HCT116 (cell line): ENCODE results near the gene MRFAP1L1. TPM values are rescaled to one million over a fixed set of nuclear protein-coding genes. Genes with fewer than 3 reads are reported as not detected.

Source experiments
- ATAC-seq: fragments of 200-7000 bp; cut with Tn5 transposase; 2 replicates; pipeline ENCODE4 v1.9.1; 2020; ENCODE audit warnings: mild to moderate bottlenecking, moderate library complexity
- BruUV-seq: library from RNA; stranded (reverse); fragments of 400-500 nt; replicated peaks from 2 replicates; lab custom pipeline; 2021; lab: Mats Ljungman, UMichigan
- CTCF ChIA-PET: fragments of 300-600 bp; sonication (Branson Sonifier 250); formaldehyde crosslinking; loops from one replicate; lab custom pipeline; 2021; ENCODE audit warnings: antibody characterized with exemption; lab: Charles Lee
- POLR2A ChIA-PET: fragments of 300-600, 350-600 bp; sonication (Branson Sonifier 250); formaldehyde crosslinking; loops from one replicate; lab custom pipeline; 2021; ENCODE audit warnings: antibody characterized with exemption; lab: Charles Lee
- RAD21 ChIA-PET, 2 experiments: fragments of 300-600 bp; sonication (Branson Sonifier 250); formaldehyde crosslinking; loops; one replicate each; lab custom pipeline; 2023; ENCODE audit warnings: low total read pairs in 2 of 2; ENCODE audit not compliant: uncharacterized antibody in 2 of 2, unreplicated experiment in 2 of 2, low non-redundant PET in 1 of 2; lab: Charles Lee
- DNase-seq: peaks from one replicate; pipeline ENCODE4 v3.0.0-alpha.2; 2010; ENCODE audit warnings: low read depth, low spot score
- H2AFZ ChIP-seq: fragments of 200-600 bp; shearing (Covaris generic), sonication (generic); 2 replicates; pipeline ENCODE4 v1.6.1; 2017; ENCODE audit warnings: low read depth, mixed run types, mixed read lengths, antibody characterized with exemption, low read length; ENCODE audit not compliant: poor library complexity, severe bottlenecking
- H3K27ac ChIP-seq: 2 replicates; pipeline ENCODE4 v1.5.1; 2012; ENCODE audit warnings: low read depth, low read length
- H3K27me3 ChIP-seq: fragments of 200-600 bp; sonication (generic); 2 replicates; pipeline ENCODE4 v1.6.1; 2016; ENCODE audit warnings: mixed run types, low read length, mixed read lengths; ENCODE audit not compliant: insufficient read depth
- H3K36me3 ChIP-seq, 2 experiments: fragments of 200-500 bp in 1 of 2; fragments of 200-600 bp in 1 of 2; sonication (Bioruptor generic) in 1 of 2; sonication (generic) in 1 of 2; 2 replicates each; pipeline versions ENCODE4 v1.5.1 to v1.6.1; 2014 to 2016; ENCODE audit warnings: low read length in 2 of 2, inconsistent platforms in 1 of 2, mixed read lengths in 1 of 2, mixed run types in 1 of 2; ENCODE audit not compliant: insufficient read depth in 2 of 2, control insufficient read depth in 1 of 2
- H3K4me1 ChIP-seq, 2 experiments: fragments of 200-600 bp in 1 of 2; sonication (generic) in 1 of 2; 2 replicates each; pipeline versions ENCODE4 v1.5.1 to v1.6.1; 2012 to 2017; ENCODE audit warnings: low read length in 2 of 2, inconsistent platforms in 1 of 2, mild to moderate bottlenecking in 1 of 2, mixed read lengths in 1 of 2, mixed run types in 1 of 2, moderate library complexity in 1 of 2; ENCODE audit not compliant: insufficient read depth in 2 of 2, control insufficient read depth in 1 of 2
- H3K4me2 ChIP-seq: fragments of 200-600 bp; sonication (generic); 2 replicates; pipeline ENCODE4 v1.6.1; 2017; ENCODE audit warnings: mixed run types, low read length, mixed read lengths
- H3K4me3 ChIP-seq, 2 experiments: fragments of 200-600 bp in 1 of 2; sonication (generic) in 1 of 2; replicated peaks in 1 of 2; 2 replicates each; pipeline ENCODE4 v1.5.1; 2011 to 2016; ENCODE audit warnings: low read length in 2 of 2, control low read depth in 1 of 2, low read depth in 1 of 2, mild to moderate bottlenecking in 1 of 2, mixed read lengths in 1 of 2, mixed run types in 1 of 2
- H3K79me2 ChIP-seq: fragments of 200-600 bp; sonication (generic); 2 replicates; pipeline ENCODE4 v1.6.1; 2017; ENCODE audit warnings: mild to moderate bottlenecking, mixed run types, low read length, moderate library complexity, mixed read lengths; ENCODE audit not compliant: insufficient read depth
- H3K9ac ChIP-seq: fragments of 200-600 bp; sonication (generic); 2 replicates; pipeline ENCODE4 v1.6.1; 2016; ENCODE audit warnings: low read length, mixed read lengths
- H3K9me2 ChIP-seq: fragments of 200-600 bp; sonication (generic), shearing (Covaris generic); 2 replicates; pipeline ENCODE4 v1.6.1; 2017; ENCODE audit warnings: mixed run types, mild to moderate bottlenecking, moderate library complexity; ENCODE audit not compliant: insufficient read depth
- H3K9me3 ChIP-seq, 2 experiments: fragments of 200-500 bp in 1 of 2; fragments of 200-600 bp in 1 of 2; sonication (Bioruptor generic) in 1 of 2; sonication (generic) in 1 of 2; 2 replicates each; pipeline ENCODE4 v1.6.1; 2014 to 2017; ENCODE audit warnings: low read length in 2 of 2, mixed read lengths in 2 of 2, inconsistent platforms in 1 of 2, low read depth in 1 of 2, mild to moderate bottlenecking in 1 of 2, mixed run types in 1 of 2, moderate library complexity in 1 of 2; ENCODE audit not compliant: control insufficient read depth in 1 of 2, insufficient read depth in 1 of 2
- H4K20me1 ChIP-seq: fragments of 200-600 bp; sonication (generic), shearing (Covaris generic); 2 replicates; pipeline ENCODE4 v1.6.1; 2017; ENCODE audit warnings: mixed run types, mild to moderate bottlenecking, moderate library complexity; ENCODE audit not compliant: insufficient read depth
- ATF3 ChIP-seq: IDR thresholded peaks from 2 replicates; pipeline ENCODE4 v1.6.1; 2012
- CBX3 ChIP-seq: IDR thresholded peaks from 2 replicates; pipeline ENCODE4 v1.6.1; 2012; ENCODE audit warnings: low read depth
- EGR1 ChIP-seq: IDR thresholded peaks from 2 replicates; pipeline ENCODE4 v1.6.1; 2012; ENCODE audit warnings: low read depth
- EZH2 ChIP-seq: fragments of 200-600 bp; sonication (generic); IDR thresholded peaks from 2 replicates; pipeline ENCODE4 v1.6.1; 2017; ENCODE audit warnings: antibody characterized with exemption, mixed run types
- POLR2A ChIP-seq: IDR thresholded peaks from 2 replicates; pipeline ENCODE4 v1.7.0; 2011; ENCODE audit warnings: borderline replicate concordance; ENCODE audit not compliant: insufficient read depth, insufficient read length; ENCODE audit errors: extremely low read depth
- RAD21 ChIP-seq: IDR thresholded peaks from 2 replicates; pipeline ENCODE4 v1.6.1; 2012; ENCODE audit warnings: low read depth, mild to moderate bottlenecking
- SIN3A ChIP-seq: IDR thresholded peaks from 2 replicates; pipeline ENCODE4 v1.6.1; 2012; ENCODE audit warnings: low read depth
- SP1 ChIP-seq: IDR thresholded peaks from 2 replicates; pipeline ENCODE4 v1.6.1; 2012; ENCODE audit warnings: low read depth
- ZBTB33 ChIP-seq: IDR thresholded peaks from 2 replicates; pipeline ENCODE4 v1.6.1; 2011; ENCODE audit warnings: mild to moderate bottlenecking, low read length, moderate library complexity; ENCODE audit not compliant: insufficient replicate concordance; ENCODE audit errors: extremely low read depth
- ZFX ChIP-seq: fragments of 450-650 bp; IDR thresholded peaks from 2 replicates; pipeline ENCODE4 v1.6.1; 2017
- intact Hi-C: fragments of 100-400 bp; cut with micrococcal nuclease; formaldehyde crosslinking; loops from 2 replicates; pipeline ENCODE4 v1.10.0; 2022
- total RNA-seq: library from RNA; stranded (reverse); gene quantifications from one replicate; pipeline ENCODE4 v1.2.1, GENCODE V29; 2021; ENCODE audit not compliant: unreplicated experiment
- TF ChIP-seq, protein P1 (sequence below), 3 experiments: fragments of 200-600 bp in 1 of 3; sonication (generic) in 1 of 3; IDR thresholded peaks in 2 of 3; conservative IDR thresholded peaks in 1 of 3; 2 replicates each; pipeline ENCODE4 v1.5.1; 2012 to 2017; ENCODE audit warnings: low read depth in 2 of 3, low read length in 2 of 3, antibody characterized with exemption in 1 of 3, borderline replicate concordance in 1 of 3, control low read depth in 1 of 3, mild to moderate bottlenecking in 1 of 3, mixed read lengths in 1 of 3, mixed run types in 1 of 3, moderate library complexity in 1 of 3; ENCODE audit not compliant: insufficient read depth in 1 of 3
- TF ChIP-seq, protein P2 (sequence below): IDR thresholded peaks from 2 replicates; pipeline ENCODE4 v1.6.1; 2012; ENCODE audit warnings: low read depth

Gene MRFAP1L1
- total RNA-seq, 1 experiment from 2014 or later = 43.0 TPM

- TF ChIP-seq ZFX = no peak
- no peak for TF ChIP-seq ATF3
- no peak for TF ChIP-seq POLR2A
- no peak for TF ChIP-seq CBX3
- no peak for TF ChIP-seq EZH2
- TF ChIP-seq, protein P1, sequence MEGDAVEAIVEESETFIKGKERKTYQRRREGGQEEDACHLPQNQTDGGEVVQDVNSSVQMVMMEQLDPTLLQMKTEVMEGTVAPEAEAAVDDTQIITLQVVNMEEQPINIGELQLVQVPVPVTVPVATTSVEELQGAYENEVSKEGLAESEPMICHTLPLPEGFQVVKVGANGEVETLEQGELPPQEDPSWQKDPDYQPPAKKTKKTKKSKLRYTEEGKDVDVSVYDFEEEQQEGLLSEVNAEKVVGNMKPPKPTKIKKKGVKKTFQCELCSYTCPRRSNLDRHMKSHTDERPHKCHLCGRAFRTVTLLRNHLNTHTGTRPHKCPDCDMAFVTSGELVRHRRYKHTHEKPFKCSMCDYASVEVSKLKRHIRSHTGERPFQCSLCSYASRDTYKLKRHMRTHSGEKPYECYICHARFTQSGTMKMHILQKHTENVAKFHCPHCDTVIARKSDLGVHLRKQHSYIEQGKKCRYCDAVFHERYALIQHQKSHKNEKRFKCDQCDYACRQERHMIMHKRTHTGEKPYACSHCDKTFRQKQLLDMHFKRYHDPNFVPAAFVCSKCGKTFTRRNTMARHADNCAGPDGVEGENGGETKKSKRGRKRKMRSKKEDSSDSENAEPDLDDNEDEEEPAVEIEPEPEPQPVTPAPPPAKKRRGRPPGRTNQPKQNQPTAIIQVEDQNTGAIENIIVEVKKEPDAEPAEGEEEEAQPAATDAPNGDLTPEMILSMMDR (IDR thresholded peaks at IDR 0.05 in 2 of 3, conservative IDR thresholded peaks at IDR 0.05 in 1 of 3; ENCODE audit: borderline replicate concordance in 1 of 3, insufficient read depth in 1 of 3, low read depth in 2 of 3, low read length in 2 of 3) = no peak
- TF ChIP-seq, protein P2, sequence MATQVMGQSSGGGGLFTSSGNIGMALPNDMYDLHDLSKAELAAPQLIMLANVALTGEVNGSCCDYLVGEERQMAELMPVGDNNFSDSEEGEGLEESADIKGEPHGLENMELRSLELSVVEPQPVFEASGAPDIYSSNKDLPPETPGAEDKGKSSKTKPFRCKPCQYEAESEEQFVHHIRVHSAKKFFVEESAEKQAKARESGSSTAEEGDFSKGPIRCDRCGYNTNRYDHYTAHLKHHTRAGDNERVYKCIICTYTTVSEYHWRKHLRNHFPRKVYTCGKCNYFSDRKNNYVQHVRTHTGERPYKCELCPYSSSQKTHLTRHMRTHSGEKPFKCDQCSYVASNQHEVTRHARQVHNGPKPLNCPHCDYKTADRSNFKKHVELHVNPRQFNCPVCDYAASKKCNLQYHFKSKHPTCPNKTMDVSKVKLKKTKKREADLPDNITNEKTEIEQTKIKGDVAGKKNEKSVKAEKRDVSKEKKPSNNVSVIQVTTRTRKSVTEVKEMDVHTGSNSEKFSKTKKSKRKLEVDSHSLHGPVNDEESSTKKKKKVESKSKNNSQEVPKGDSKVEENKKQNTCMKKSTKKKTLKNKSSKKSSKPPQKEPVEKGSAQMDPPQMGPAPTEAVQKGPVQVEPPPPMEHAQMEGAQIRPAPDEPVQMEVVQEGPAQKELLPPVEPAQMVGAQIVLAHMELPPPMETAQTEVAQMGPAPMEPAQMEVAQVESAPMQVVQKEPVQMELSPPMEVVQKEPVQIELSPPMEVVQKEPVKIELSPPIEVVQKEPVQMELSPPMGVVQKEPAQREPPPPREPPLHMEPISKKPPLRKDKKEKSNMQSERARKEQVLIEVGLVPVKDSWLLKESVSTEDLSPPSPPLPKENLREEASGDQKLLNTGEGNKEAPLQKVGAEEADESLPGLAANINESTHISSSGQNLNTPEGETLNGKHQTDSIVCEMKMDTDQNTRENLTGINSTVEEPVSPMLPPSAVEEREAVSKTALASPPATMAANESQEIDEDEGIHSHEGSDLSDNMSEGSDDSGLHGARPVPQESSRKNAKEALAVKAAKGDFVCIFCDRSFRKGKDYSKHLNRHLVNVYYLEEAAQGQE = no peak
- TF ChIP-seq SIN3A = no peak
- TF ChIP-seq EGR1 = no peak
- no peak for TF ChIP-seq SP1
- no peak for TF ChIP-seq RAD21
- TF ChIP-seq ZBTB33 = no peak
- Histone ChIP-seq H3K9me3 (no peaks in the 10 kb centered on the region), H3K36me3 (no peaks in the 10 kb centered on the region), H3K27me3 (no peaks in the 10 kb centered on the region), H3K27ac (no peak overlapping the region), H3K4me2 (no peak overlapping the region), H2AFZ (no peak overlapping the region), H3K9me2 (no peaks in the 10 kb centered on the region), H3K4me3 (no peak overlapping the region), H3K4me1 (peaks cover 12 to 42% of the 10 kb centered on the region in 2 experiments), H4K20me1 (no peaks in the 10 kb centered on the region), H3K9ac (no peak overlapping the region), H3K79me2 (no peaks in the 10 kb centered on the region)
- ATAC-seq (no peak), DNase-seq (no peak)
- intact Hi-C loops = no loop called here
- ChIA-PET CTCF (no interaction called here), RAD21 (no interaction called here), POLR2A (no interaction called here)
- BruUV-seq = no TSS peak
These were observed 44.9 kb upstream of the MRFAP1L1 start for GRCh38 chr4:6754481-6755087.
